HepG2 (cell line): ENCODE measurements around the gene EXOC6B. TPM values are rescaled to one million over a fixed set of nuclear protein-coding genes. Genes with fewer than 3 reads are reported as not detected.

Experiments
- AHR ChIP-seq: IDR thresholded peaks from 2 replicates; pipeline ENCODE4 v1.6.1; 2018; ENCODE audit warnings: missing genetic modification reagents, missing compliant biosample characterization
- KDM5B ChIP-seq: sonication (generic); formaldehyde crosslinking; IDR thresholded peaks from 2 replicates; pipeline ENCODE4 v1.4.0; 2020; ENCODE audit warnings: missing genetic modification reagents, mild to moderate bottlenecking, borderline replicate concordance
- MIXL1 ChIP-seq: IDR thresholded peaks from 2 replicates; pipeline ENCODE4 v1.6.1; 2016
- NCOA5 ChIP-seq: sonication (generic); formaldehyde crosslinking; IDR thresholded peaks from 2 replicates; pipeline ENCODE4 v1.4.0; 2020; ENCODE audit warnings: missing genetic modification reagents
- NFATC3 ChIP-seq: sonication (generic); formaldehyde crosslinking; IDR thresholded peaks from 2 replicates; pipeline ENCODE4 v1.5.1; 2020; ENCODE audit warnings: mild to moderate bottlenecking, missing genetic modification reagents
- NR2F6 ChIP-seq, 2 experiments: IDR thresholded peaks; 2 replicates each; pipeline ENCODE4 v1.6.1; 2016; ENCODE audit warnings: antibody characterized with exemption in 1 of 2, mild to moderate bottlenecking in 1 of 2
- RCOR2 ChIP-seq: IDR thresholded peaks from 2 replicates; pipeline ENCODE4 v1.6.1; 2016; ENCODE audit warnings: missing biosample characterization, missing genetic modification reagents
- RELA ChIP-seq: sonication (generic); formaldehyde crosslinking; IDR thresholded peaks from 2 replicates; pipeline ENCODE4 v1.4.0; 2020; ENCODE audit warnings: missing genetic modification reagents
- SIN3B ChIP-seq: fragments of 150-350 bp; IDR thresholded peaks from 2 replicates; pipeline ENCODE4 v1.6.1; 2014; ENCODE audit warnings: low read length
- SP4 ChIP-seq: sonication (generic); formaldehyde crosslinking; IDR thresholded peaks from 2 replicates; pipeline ENCODE4 v1.8.1; 2023; ENCODE audit warnings: mild to moderate bottlenecking, missing genetic modification reagents
- TEAD3 ChIP-seq: optimal IDR thresholded peaks from 2 replicates; pipeline ENCODE3; 2016; ENCODE audit warnings: borderline replicate concordance
- THAP11 ChIP-seq: IDR thresholded peaks from 2 replicates; pipeline ENCODE4 v1.6.1; 2016; ENCODE audit warnings: missing biosample characterization, missing genetic modification reagents
- TMF1 ChIP-seq: sonication (generic); formaldehyde crosslinking; IDR thresholded peaks from 2 replicates; pipeline ENCODE4 v1.8.1; 2022; ENCODE audit warnings: low read depth, missing genetic modification reagents
- YY1 ChIP-seq: IDR thresholded peaks from 2 replicates; pipeline ENCODE4 v1.6.1; 2011; ENCODE audit warnings: low read length, low read depth, moderate library complexity, mild to moderate bottlenecking; ENCODE audit not compliant: insufficient read depth, insufficient replicate concordance
- ZNF274 ChIP-seq: sonication (generic); formaldehyde crosslinking; IDR thresholded peaks from 2 replicates; pipeline ENCODE4 v1.5.1; 2020; ENCODE audit warnings: mild to moderate bottlenecking, missing genetic modification reagents
- ZNF570 ChIP-seq: sonication (generic); formaldehyde crosslinking; IDR thresholded peaks from 2 replicates; pipeline ENCODE4 v1.4.0; 2020; ENCODE audit warnings: mild to moderate bottlenecking, missing genetic modification reagents, borderline replicate concordance
- ZNF746 ChIP-seq: sonication (generic); formaldehyde crosslinking; IDR thresholded peaks from 2 replicates; pipeline ENCODE4 v1.8.0; 2022; ENCODE audit warnings: mild to moderate bottlenecking, missing genetic modification reagents
- polyA plus RNA-seq, 8 experiments: library from polyadenylated mRNA; depleted of rRNA in 3 of 8; stranded (reverse) in 7 of 8; unstranded in 1 of 8; fragments of >200 nt; fragmentation: Illumina TruSeq in 4 of 8; extraction: Trizol in 4 of 8; gene quantifications; 2 replicates each; pipeline versions ENCODE4 v1.2.1 to v1.2.3, GENCODE V29; 2011 to 2016; ENCODE audit warnings: low read depth in 4 of 8, missing spikeins in 1 of 8, mixed read lengths in 1 of 8; ENCODE audit not compliant: insufficient read depth in 1 of 8
- total RNA-seq, 5 experiments: library from RNA; depleted of rRNA; stranded (reverse); fragments of >200 nt; fragmentation: Illumina TruSeq; extraction: Trizol; gene quantifications; 2 replicates each; pipeline ENCODE4 v1.2.3, GENCODE V29; 2016; ENCODE audit warnings: low read depth in 1 of 5
- TF ChIP-seq, protein P1 (sequence below): fragments of 450-650 bp; IDR thresholded peaks from 2 replicates; pipeline ENCODE4 v1.6.1; 2017
- TF ChIP-seq, protein P2 (sequence below): sonication (generic); formaldehyde crosslinking; IDR thresholded peaks from 2 replicates; pipeline ENCODE4 v1.4.0; 2020; ENCODE audit warnings: missing genetic modification reagents; ENCODE audit errors: not compliant biosample characterization
- TF ChIP-seq, protein P3 (sequence below): sonication (generic); formaldehyde crosslinking; IDR thresholded peaks from 2 replicates; pipeline ENCODE4 v1.4.0; 2020; ENCODE audit warnings: low read depth, mild to moderate bottlenecking, missing genetic modification reagents
- TF ChIP-seq, protein P4 (sequence below): sonication (generic); formaldehyde crosslinking; IDR thresholded peaks from 2 replicates; pipeline ENCODE4 v1.5.0; 2020; ENCODE audit warnings: mild to moderate bottlenecking, missing genetic modification reagents, borderline replicate concordance
- TF ChIP-seq, protein P5 (sequence below): sonication (generic); formaldehyde crosslinking; IDR thresholded peaks from 2 replicates; pipeline ENCODE4 v1.5.0; 2020; ENCODE audit warnings: missing genetic modification reagents, mild to moderate bottlenecking, borderline replicate concordance

The EXOC6B gene
- total and polyA plus RNA-seq, 2 of the 13 experiments (the other 11 are each of a cell fraction or from before 2014, with no cell fraction given), result 9.1 to 15.9 TPM

DNA sequence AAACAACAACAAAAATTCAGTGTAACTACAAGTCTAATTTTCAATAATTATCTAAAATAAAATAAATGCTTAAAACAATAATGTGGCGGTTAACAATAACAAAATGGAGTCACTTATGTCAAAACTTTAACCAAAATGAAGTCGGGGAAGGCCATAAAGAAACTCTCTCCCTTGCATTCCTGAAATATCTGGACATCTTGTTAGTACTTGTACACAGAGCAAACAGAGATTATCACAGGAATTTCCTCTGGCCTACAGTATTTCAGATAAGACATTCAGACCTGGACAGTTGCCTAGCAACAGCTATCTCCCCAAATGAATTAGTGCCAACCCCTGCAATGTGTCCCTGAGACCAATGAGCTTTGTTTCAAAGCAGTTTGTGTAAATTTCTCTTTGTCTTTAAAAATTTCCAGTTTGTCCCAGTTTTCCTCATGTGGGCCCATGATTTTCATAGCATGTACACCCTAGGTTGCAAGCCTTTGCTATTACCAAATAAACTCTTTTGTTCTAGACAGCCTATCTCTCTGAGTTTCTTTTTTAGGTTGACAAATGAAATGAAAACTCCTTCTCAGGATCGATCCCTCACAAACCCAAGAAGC is 68.6 kb downstream of the EXOC6B start (continued):
- TF ChIP-seq TMF1 (no peak), NR2F6 (IDR thresholded peaks at IDR 0.05) (peak; percentile 71), NR2F6 (CRISPR knock-in tag; IDR thresholded peaks at IDR 0.05) (peak; percentile 63), RELA (CRISPR knock-in tag) (0 out of 2 replicates have a peak, but pooled peaks have one; percentile 64), SP4 (no peak), ZNF274 (CRISPR knock-in tag) (no peak), YY1 (peak; percentile 90), MIXL1 (CRISPR knock-in tag) (peak; percentile 91), AHR (no peak), ZNF570 (CRISPR knock-in tag) (no peak), TEAD3 (CRISPR knock-in tag) (peak; percentile 100), KDM5B (no peak), ZNF746 (CRISPR knock-in tag) (no peak), THAP11 (CRISPR knock-in tag) (peak; percentile 41), SIN3B (no peak), RCOR2 (CRISPR knock-in tag) (peak; percentile 97), NCOA5 (no peak), NFATC3 (CRISPR knock-in tag) (no peak)
- TF ChIP-seq, protein P1, sequence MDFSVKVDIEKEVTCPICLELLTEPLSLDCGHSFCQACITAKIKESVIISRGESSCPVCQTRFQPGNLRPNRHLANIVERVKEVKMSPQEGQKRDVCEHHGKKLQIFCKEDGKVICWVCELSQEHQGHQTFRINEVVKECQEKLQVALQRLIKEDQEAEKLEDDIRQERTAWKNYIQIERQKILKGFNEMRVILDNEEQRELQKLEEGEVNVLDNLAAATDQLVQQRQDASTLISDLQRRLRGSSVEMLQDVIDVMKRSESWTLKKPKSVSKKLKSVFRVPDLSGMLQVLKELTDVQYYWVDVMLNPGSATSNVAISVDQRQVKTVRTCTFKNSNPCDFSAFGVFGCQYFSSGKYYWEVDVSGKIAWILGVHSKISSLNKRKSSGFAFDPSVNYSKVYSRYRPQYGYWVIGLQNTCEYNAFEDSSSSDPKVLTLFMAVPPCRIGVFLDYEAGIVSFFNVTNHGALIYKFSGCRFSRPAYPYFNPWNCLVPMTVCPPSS, result no peak
- TF ChIP-seq, protein P2, sequence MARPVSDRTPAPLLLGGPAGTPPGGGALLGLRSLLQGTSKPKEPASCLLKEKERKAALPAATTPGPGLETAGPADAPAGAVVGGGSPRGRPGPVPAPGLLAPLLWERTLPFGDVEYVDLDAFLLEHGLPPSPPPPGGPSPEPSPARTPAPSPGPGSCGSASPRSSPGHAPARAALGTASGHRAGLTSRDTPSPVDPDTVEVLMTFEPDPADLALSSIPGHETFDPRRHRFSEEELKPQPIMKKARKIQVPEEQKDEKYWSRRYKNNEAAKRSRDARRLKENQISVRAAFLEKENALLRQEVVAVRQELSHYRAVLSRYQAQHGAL (CRISPR knock-in tag), result no peak
- TF ChIP-seq, protein P3, sequence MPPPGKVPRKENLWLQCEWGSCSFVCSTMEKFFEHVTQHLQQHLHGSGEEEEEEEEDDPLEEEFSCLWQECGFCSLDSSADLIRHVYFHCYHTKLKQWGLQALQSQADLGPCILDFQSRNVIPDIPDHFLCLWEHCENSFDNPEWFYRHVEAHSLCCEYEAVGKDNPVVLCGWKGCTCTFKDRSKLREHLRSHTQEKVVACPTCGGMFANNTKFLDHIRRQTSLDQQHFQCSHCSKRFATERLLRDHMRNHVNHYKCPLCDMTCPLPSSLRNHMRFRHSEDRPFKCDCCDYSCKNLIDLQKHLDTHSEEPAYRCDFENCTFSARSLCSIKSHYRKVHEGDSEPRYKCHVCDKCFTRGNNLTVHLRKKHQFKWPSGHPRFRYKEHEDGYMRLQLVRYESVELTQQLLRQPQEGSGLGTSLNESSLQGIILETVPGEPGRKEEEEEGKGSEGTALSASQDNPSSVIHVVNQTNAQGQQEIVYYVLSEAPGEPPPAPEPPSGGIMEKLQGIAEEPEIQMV (CRISPR knock-in tag), result no peak
- TF ChIP-seq, protein P4, sequence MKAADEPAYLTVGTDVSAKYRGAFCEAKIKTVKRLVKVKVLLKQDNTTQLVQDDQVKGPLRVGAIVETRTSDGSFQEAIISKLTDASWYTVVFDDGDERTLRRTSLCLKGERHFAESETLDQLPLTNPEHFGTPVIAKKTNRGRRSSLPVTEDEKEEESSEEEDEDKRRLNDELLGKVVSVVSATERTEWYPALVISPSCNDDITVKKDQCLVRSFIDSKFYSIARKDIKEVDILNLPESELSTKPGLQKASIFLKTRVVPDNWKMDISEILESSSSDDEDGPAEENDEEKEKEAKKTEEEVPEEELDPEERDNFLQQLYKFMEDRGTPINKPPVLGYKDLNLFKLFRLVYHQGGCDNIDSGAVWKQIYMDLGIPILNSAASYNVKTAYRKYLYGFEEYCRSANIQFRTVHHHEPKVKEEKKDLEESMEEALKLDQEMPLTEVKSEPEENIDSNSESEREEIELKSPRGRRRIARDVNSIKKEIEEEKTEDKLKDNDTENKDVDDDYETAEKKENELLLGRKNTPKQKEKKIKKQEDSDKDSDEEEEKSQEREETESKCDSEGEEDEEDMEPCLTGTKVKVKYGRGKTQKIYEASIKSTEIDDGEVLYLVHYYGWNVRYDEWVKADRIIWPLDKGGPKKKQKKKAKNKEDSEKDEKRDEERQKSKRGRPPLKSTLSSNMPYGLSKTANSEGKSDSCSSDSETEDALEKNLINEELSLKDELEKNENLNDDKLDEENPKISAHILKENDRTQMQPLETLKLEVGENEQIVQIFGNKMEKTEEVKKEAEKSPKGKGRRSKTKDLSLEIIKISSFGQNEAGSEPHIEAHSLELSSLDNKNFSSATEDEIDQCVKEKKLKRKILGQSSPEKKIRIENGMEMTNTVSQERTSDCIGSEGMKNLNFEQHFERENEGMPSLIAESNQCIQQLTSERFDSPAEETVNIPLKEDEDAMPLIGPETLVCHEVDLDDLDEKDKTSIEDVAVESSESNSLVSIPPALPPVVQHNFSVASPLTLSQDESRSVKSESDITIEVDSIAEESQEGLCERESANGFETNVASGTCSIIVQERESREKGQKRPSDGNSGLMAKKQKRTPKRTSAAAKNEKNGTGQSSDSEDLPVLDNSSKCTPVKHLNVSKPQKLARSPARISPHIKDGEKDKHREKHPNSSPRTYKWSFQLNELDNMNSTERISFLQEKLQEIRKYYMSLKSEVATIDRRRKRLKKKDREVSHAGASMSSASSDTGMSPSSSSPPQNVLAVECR (CRISPR knock-in tag), result peak; percentile 43; the same call in 1 of the 2 replicates
- TF ChIP-seq, protein P5, sequence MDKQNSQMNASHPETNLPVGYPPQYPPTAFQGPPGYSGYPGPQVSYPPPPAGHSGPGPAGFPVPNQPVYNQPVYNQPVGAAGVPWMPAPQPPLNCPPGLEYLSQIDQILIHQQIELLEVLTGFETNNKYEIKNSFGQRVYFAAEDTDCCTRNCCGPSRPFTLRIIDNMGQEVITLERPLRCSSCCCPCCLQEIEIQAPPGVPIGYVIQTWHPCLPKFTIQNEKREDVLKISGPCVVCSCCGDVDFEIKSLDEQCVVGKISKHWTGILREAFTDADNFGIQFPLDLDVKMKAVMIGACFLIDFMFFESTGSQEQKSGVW (CRISPR knock-in tag), result no peak
